Measurements from ENCODE around the gene SLC14A1. TPM values are rescaled to one million over a fixed set of nuclear protein-coding genes. Genes with fewer than 3 reads are reported as not detected.

The SLC14A1 gene
- total and polyA plus RNA-seq, 2 experiments from 2014 or later = 0.21 to 0.53 TPM

DNA sequence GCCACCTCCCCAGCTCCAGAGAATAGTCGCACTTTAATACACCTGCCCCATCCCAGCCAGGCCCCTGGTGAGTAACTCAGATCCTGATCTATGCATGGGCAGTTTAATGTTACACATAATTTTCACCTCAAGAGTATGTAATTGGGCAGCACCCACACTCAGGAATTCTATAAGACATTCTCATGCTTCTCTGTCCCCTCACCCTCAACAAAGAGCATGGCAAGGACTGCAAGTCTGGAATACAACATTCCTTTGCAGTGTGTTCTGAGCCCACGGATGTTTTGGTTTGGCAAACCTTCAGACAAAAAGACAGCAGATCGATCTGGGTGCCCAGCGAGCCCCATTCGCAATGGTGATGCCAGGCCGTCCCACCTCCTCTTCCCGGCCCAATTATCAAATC, 4.9 kb upstream of the SLC14A1 start:
- no peak for ATAC-seq
- Histone ChIP-seq H3K4me2 (no peak overlapping the region), H2AFZ (no peak overlapping the region; the same call in 1 of the 2 replicates), H3K9me2 (ENCODE audit: insufficient read depth) (no peaks in the 10 kb centered on the region), H3K79me2 (replicated peaks; ENCODE audit: insufficient read depth) (no peaks in the 10 kb centered on the region), H3K27me3 (ENCODE audit: insufficient read depth) (no peaks in the 10 kb centered on the region), H3K4me1 (ENCODE audit: insufficient read depth) (no peaks in the 10 kb centered on the region), H3K4me3 (no peak overlapping the region), H3F3A (replicated peaks; ENCODE audit: low read depth) (no peaks in the 10 kb centered on the region), H3K27ac (ENCODE audit: low read depth) (no peak overlapping the region), H4K20me1 (replicated peaks; ENCODE audit: insufficient read depth) (no peaks in the 10 kb centered on the region), H3K36me3 (ENCODE audit: insufficient read depth) (no peaks in the 10 kb centered on the region)
- H3K36me3 Mint-ChIP-seq (ENCODE audit: low read depth) = no peaks in the 10 kb centered on the region
- no peaks in the 10 kb centered on the region for H3K9me3 Mint-ChIP-seq
- no peak for DNase-seq (ENCODE audit: low spot score)
- H3K4me3 Mint-ChIP-seq = no peak overlapping the region
- peaks cover under 1% of the 10 kb centered on the region for H3K27me3 Mint-ChIP-seq (ENCODE audit: insufficient read depth, low read depth, poor library complexity)
- peaks cover 8% of the 10 kb centered on the region; the same call in 2 of the 3 replicates for H3K4me1 Mint-ChIP-seq
- no peak overlapping the region for H3K27ac Mint-ChIP-seq
- TF ChIP-seq ZNF331 (CRISPR knock-in tag; IDR thresholded peaks at IDR 0.05; ENCODE audit: low read depth) (no peak), JUNB (IDR thresholded peaks at IDR 0.05; ENCODE audit: unreplicated experiment) (no peak)

DNA sequence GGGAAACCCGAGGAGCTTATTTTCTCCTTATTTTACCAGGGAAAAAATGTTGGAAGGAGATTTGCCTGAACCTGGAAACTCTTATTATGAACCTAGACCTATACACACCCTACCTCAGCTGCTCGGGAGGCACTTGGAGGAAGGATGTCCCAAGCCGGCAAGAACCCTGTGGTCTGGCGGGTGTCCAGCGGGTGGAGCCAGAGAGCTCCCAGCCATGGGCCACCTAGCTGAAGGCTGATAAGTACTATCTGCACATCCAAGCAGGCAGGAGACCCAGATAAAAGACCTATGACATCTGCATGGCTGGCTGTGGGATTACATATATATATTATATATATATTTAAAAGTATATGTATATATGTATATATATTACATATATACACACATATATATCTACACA, 1.1 kb upstream of the SLC14A1 start:
- H3K9me3 Mint-ChIP-seq = no peaks in the 10 kb centered on the region
- no peak overlapping the region for H3K27ac Mint-ChIP-seq
- Histone ChIP-seq H3K4me3 (no peak overlapping the region), H3K9me2 (ENCODE audit: insufficient read depth) (peaks cover 3% of the 10 kb centered on the region; the same call in 1 of the 2 replicates), H3K27me3 (ENCODE audit: insufficient read depth) (no peaks in the 10 kb centered on the region), H3K79me2 (replicated peaks; ENCODE audit: insufficient read depth) (no peaks in the 10 kb centered on the region), H3K36me3 (ENCODE audit: insufficient read depth) (no peaks in the 10 kb centered on the region), H4K20me1 (replicated peaks; ENCODE audit: insufficient read depth) (no peaks in the 10 kb centered on the region), H3F3A (replicated peaks; ENCODE audit: low read depth) (no peaks in the 10 kb centered on the region), H3K4me1 (ENCODE audit: insufficient read depth) (no peaks in the 10 kb centered on the region), H3K4me2 (no peak overlapping the region), H3K27ac (ENCODE audit: low read depth) (no peak overlapping the region), H2AFZ (no peak overlapping the region)
- no peak overlapping the region for H3K4me3 Mint-ChIP-seq
- ATAC-seq (peak; percentile 99), DNase-seq (ENCODE audit: low spot score) (peak; percentile 87)
- H3K4me1 Mint-ChIP-seq = peaks cover 21% of the 10 kb centered on the region; the same call in 2 of the 3 replicates
- H3K36me3 Mint-ChIP-seq (ENCODE audit: low read depth) = no peaks in the 10 kb centered on the region
- peaks cover 7% of the 10 kb centered on the region for H3K27me3 Mint-ChIP-seq (ENCODE audit: insufficient read depth, low read depth, poor library complexity)
- TF ChIP-seq, protein P1, sequence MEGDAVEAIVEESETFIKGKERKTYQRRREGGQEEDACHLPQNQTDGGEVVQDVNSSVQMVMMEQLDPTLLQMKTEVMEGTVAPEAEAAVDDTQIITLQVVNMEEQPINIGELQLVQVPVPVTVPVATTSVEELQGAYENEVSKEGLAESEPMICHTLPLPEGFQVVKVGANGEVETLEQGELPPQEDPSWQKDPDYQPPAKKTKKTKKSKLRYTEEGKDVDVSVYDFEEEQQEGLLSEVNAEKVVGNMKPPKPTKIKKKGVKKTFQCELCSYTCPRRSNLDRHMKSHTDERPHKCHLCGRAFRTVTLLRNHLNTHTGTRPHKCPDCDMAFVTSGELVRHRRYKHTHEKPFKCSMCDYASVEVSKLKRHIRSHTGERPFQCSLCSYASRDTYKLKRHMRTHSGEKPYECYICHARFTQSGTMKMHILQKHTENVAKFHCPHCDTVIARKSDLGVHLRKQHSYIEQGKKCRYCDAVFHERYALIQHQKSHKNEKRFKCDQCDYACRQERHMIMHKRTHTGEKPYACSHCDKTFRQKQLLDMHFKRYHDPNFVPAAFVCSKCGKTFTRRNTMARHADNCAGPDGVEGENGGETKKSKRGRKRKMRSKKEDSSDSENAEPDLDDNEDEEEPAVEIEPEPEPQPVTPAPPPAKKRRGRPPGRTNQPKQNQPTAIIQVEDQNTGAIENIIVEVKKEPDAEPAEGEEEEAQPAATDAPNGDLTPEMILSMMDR (conservative IDR thresholded peaks at IDR 0.05; ENCODE audit: low read depth in 2 of 2) = peak; percentile 77 to 93
- TF ChIP-seq EZH2 (IDR thresholded peaks at IDR 0.05; ENCODE audit: low read depth, unreplicated experiment) = no peak

DNA sequence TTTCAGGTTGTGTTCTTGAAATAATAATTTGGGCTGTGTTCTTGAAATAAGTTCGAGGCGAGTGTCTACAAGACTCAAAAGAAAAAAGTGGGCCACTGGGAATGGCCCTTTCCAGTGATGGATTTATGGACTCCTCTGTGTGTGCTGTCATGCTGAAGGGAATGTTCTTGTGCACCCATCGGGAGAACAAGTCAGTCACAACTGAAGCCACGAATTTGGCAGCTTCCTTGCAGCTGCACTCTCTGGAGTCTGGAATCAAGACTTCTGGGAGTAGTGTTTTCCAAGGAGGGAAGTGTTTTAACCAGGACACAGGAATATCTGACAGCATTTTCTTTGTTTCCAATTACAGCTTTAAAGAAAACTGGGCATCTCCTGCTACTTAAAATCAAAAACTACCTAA, 620 bp downstream of the SLC14A1 start:
- no peak for DNase-seq (ENCODE audit: low spot score)
- 0 out of 2 replicates have a peak overlapping the region, but pooled peaks have one; percentile 6 for H3K27ac Mint-ChIP-seq
- H3K36me3 Mint-ChIP-seq (ENCODE audit: low read depth) = no peaks in the 10 kb centered on the region
- TF ChIP-seq CREB1 (CRISPR knock-in tag; IDR thresholded peaks at IDR 0.05; ENCODE audit: low read depth) (no peak), EZH2phosphoT487 (IDR thresholded peaks at IDR 0.05; ENCODE audit: unreplicated experiment) (no peak), EZH2 (IDR thresholded peaks at IDR 0.05; ENCODE audit: low read depth, unreplicated experiment) (no peak), ZNF331 (CRISPR knock-in tag; IDR thresholded peaks at IDR 0.05; ENCODE audit: low read depth) (no peak), JUNB (IDR thresholded peaks at IDR 0.05; ENCODE audit: unreplicated experiment) (no peak)
- TF ChIP-seq, protein P1 (conservative IDR thresholded peaks at IDR 0.05; ENCODE audit: low read depth in 2 of 2) = no peak
- TF ChIP-seq, protein P2, sequence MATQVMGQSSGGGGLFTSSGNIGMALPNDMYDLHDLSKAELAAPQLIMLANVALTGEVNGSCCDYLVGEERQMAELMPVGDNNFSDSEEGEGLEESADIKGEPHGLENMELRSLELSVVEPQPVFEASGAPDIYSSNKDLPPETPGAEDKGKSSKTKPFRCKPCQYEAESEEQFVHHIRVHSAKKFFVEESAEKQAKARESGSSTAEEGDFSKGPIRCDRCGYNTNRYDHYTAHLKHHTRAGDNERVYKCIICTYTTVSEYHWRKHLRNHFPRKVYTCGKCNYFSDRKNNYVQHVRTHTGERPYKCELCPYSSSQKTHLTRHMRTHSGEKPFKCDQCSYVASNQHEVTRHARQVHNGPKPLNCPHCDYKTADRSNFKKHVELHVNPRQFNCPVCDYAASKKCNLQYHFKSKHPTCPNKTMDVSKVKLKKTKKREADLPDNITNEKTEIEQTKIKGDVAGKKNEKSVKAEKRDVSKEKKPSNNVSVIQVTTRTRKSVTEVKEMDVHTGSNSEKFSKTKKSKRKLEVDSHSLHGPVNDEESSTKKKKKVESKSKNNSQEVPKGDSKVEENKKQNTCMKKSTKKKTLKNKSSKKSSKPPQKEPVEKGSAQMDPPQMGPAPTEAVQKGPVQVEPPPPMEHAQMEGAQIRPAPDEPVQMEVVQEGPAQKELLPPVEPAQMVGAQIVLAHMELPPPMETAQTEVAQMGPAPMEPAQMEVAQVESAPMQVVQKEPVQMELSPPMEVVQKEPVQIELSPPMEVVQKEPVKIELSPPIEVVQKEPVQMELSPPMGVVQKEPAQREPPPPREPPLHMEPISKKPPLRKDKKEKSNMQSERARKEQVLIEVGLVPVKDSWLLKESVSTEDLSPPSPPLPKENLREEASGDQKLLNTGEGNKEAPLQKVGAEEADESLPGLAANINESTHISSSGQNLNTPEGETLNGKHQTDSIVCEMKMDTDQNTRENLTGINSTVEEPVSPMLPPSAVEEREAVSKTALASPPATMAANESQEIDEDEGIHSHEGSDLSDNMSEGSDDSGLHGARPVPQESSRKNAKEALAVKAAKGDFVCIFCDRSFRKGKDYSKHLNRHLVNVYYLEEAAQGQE (IDR thresholded peaks at IDR 0.05; ENCODE audit: unreplicated experiment) = no peak
- TF ChIP-seq, protein P3, sequence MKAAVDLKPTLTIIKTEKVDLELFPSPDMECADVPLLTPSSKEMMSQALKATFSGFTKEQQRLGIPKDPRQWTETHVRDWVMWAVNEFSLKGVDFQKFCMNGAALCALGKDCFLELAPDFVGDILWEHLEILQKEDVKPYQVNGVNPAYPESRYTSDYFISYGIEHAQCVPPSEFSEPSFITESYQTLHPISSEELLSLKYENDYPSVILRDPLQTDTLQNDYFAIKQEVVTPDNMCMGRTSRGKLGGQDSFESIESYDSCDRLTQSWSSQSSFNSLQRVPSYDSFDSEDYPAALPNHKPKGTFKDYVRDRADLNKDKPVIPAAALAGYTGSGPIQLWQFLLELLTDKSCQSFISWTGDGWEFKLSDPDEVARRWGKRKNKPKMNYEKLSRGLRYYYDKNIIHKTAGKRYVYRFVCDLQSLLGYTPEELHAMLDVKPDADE (IDR thresholded peaks at IDR 0.05) = no peak

More for the DNA sequence above, 620 bp downstream of the SLC14A1 start:
- Histone ChIP-seq H4K20me1 (replicated peaks; ENCODE audit: insufficient read depth) (no peaks in the 10 kb centered on the region), H3K27me3 (ENCODE audit: insufficient read depth) (no peaks in the 10 kb centered on the region), H3K4me2 (no peak overlapping the region), H3K9me2 (ENCODE audit: insufficient read depth) (peaks cover 4% of the 10 kb centered on the region; the same call in 1 of the 2 replicates), H3F3A (replicated peaks; ENCODE audit: low read depth) (no peaks in the 10 kb centered on the region), H2AFZ (no peak overlapping the region), H3K27ac (ENCODE audit: low read depth) (no peak overlapping the region), H3K4me3 (no peak overlapping the region), H3K79me2 (replicated peaks; ENCODE audit: insufficient read depth) (no peaks in the 10 kb centered on the region), H3K36me3 (ENCODE audit: insufficient read depth) (no peaks in the 10 kb centered on the region), H3K4me1 (ENCODE audit: insufficient read depth) (no peaks in the 10 kb centered on the region)
- peaks cover 21% of the 10 kb centered on the region; the same call in 2 of the 3 replicates for H3K4me1 Mint-ChIP-seq
- no peak overlapping the region for H3K4me3 Mint-ChIP-seq
- ATAC-seq = no peak
- H3K9me3 Mint-ChIP-seq = no peaks in the 10 kb centered on the region
- H3K27me3 Mint-ChIP-seq (ENCODE audit: insufficient read depth, low read depth, poor library complexity) = peaks cover 7% of the 10 kb centered on the region

Data from GM23338 (cell line).